HEK293T (cell line): ENCODE results near the gene OSBPL2.

ENCODE experiments used
- ARNT ChIP-seq: fragments of 450-650 bp; IDR thresholded peaks from 2 replicates; pipeline ENCODE4 v1.6.1; 2017; ENCODE audit warnings: mild to moderate bottlenecking
- BHLHE40 ChIP-seq: fragments of 450-650 bp; IDR thresholded peaks from 2 replicates; pipeline ENCODE4 v1.6.1; 2016; ENCODE audit warnings: mild to moderate bottlenecking, moderate library complexity, borderline replicate concordance
- CTBP1 ChIP-seq: fragments of 450-650 bp; IDR thresholded peaks from 2 replicates; pipeline ENCODE4 v1.6.1; 2016; ENCODE audit warnings: borderline replicate concordance
- ELF4 ChIP-seq: fragments of 450-650 bp; IDR thresholded peaks from 2 replicates; pipeline ENCODE4 v1.6.1; 2017; ENCODE audit warnings: antibody characterized with exemption
- FOXA1 ChIP-seq: fragments of 450-650 bp; IDR thresholded peaks from 2 replicates; pipeline ENCODE4 v1.6.1; 2016; ENCODE audit warnings: mild to moderate bottlenecking
- FOXK2 ChIP-seq: fragments of 450-650 bp; IDR thresholded peaks from 2 replicates; pipeline ENCODE4 v1.6.1; 2016; ENCODE audit warnings: mild to moderate bottlenecking
- FOXM1 ChIP-seq: fragments of 450-650 bp; IDR thresholded peaks from 2 replicates; pipeline ENCODE4 v1.6.1; 2017; ENCODE audit warnings: mild to moderate bottlenecking, borderline replicate concordance
- LEF1 ChIP-seq: fragments of 450-650 bp; IDR thresholded peaks from 2 replicates; pipeline ENCODE4 v1.6.1; 2017; ENCODE audit warnings: mild to moderate bottlenecking, borderline replicate concordance
- NFRKB ChIP-seq: fragments of 450-650 bp; IDR thresholded peaks from 2 replicates; pipeline ENCODE4 v1.6.1; 2016; ENCODE audit warnings: mild to moderate bottlenecking, moderate library complexity
- PKNOX1 ChIP-seq: fragments of 450-650 bp; IDR thresholded peaks from 2 replicates; pipeline ENCODE4 v1.6.1; 2016
- SP1 ChIP-seq: fragments of 450-650 bp; IDR thresholded peaks from 2 replicates; pipeline ENCODE4 v1.6.1; 2017
- SUZ12 ChIP-seq: fragments of 450-650 bp; IDR thresholded peaks from 2 replicates; pipeline ENCODE4 v1.6.1; 2016; ENCODE audit warnings: mild to moderate bottlenecking
- TARDBP ChIP-seq: fragments of 450-650 bp; IDR thresholded peaks from 2 replicates; pipeline ENCODE4 v1.6.1; 2016
- ZNF384 ChIP-seq: fragments of 450-650 bp; IDR thresholded peaks from 2 replicates; pipeline ENCODE4 v1.6.1; 2016

DNA sequence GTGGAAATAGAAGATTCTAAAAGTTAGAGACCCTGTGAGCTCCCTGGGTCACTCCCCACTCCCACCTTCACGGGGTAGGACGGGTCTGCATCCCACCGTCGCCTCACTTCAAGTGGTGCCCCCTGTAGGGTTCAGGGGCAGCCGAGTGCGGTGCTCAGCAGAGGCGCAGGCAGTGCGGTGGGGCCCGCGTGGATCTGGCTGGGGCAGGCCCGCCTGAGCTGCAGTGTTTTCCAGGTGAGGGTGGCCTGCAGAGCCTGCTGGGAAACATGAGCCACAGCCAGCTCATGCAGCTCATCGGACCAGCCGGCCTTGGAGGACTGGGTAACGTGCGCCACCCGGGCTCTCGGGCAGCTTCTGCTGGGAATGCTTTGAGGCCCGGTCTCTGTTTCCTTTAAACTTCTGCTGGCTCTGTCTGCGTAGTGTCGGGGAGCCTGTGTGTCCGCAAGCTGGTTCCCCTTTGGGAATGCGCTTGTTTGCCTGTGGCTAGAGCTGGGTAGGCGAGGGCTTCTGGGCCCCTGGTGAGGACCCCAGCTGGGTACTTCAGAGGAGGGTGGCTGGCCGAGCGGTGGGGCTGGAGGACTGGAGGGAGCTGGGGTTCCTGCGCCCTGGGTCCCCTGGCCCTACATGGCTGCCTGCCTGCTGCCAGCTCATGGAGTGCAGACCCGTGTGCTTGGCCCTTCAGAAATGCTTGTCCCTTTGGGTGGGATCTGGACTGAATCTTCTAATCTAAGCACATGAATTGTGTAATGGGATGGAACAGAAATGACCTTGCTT, 68.3 kb downstream of the OSBPL2 start:
- no peak for TF ChIP-seq PKNOX1
- no peak for TF ChIP-seq CTBP1
- no peak for TF ChIP-seq TARDBP
- TF ChIP-seq ARNT, result no peak
- TF ChIP-seq SP1, result no peak
- TF ChIP-seq FOXM1, result no peak
- TF ChIP-seq FOXA1, result no peak
- no peak for TF ChIP-seq FOXK2
- no peak for TF ChIP-seq BHLHE40
- TF ChIP-seq ELF4, result no peak
- no peak for TF ChIP-seq SUZ12
- TF ChIP-seq LEF1, result no peak
- TF ChIP-seq NFRKB, result no peak
- no peak for TF ChIP-seq ZNF384
